ENCODE measurements around the gene DEPDC5.

Gene DEPDC5

DNA sequence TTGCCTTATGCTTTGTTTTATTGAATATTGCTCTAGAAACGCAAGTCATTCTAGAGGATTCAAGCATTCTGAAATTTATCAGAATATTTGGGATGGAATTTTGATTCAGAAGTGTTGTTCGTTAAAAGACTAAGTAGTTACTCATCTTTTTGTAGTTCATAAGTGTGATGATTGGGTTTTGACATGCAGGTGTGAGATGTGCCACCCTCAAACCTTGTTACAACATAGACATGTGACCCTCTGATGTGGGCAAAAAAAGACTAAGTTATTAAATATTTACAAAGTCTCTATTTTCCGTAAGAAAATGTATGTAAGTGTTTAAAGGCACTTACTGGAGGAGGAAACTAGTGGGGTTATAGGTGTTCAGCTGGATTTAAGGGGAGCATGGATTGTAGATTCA lies 199.4 kb downstream of the DEPDC5 start:
- no peak for DNase-seq

DNA sequence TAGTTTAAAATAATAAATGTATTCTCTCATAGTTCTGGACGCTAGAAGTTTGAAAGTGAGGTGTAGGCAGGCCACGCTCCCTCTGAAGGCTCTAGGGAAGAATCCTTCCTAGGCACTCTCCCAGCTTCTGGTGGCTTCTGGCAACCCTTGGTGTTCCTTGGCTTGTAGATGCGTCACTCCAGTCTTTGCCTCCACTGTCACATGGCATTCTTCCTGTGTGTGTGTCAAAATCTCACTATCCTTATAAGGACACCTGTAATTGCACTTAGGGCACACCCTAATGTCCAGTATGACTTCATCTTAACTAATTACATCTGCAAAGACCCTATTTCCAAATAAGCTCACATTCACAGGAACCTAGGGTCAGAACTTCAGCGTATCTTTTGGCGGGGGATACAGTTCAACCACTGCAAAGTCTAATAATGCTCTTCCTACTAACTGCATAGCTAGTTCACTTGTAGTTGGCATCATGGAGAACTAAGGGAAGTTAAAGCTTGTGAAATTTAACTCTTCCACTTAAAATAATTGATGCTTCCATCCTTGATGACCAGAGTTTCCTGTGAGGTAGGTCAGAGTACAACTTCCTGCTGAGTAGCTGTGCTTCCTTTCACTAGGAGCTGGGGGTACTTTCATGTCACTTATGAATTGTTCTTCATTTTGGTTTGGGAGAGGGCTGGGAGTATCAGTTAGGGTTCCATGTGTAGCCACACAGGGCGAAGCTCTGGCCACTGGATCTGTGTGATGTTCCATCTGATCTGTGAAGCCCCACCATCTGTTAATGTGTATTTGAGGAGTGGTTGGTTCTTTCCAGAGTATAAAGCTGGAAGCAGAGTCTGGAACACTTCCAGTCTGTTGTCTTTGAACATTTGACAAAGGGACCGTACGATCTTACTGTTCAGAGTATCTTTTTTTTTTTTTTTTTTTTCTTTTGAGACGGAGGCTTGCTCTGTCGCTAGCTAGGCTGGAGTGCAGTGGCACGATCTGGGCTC lies 201.0 kb downstream of the DEPDC5 start:
- DNase-seq, result no peak

DNA sequence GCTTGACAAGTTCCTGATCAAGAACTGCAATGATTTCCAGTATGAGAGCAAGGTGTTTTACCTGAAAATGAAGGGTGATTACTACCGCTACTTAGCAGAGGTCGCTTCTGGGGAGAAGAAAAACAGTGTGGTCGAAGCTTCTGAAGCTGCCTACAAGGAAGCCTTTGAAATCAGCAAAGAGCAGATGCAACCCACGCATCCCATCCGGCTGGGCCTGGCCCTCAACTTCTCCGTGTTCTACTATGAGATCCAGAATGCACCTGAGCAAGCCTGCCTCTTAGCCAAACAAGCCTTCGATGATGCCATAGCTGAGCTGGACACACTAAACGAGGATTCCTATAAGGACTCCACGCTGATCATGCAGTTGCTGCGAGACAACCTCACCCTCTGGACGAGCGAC lies 202.5 kb downstream of the DEPDC5 start:
- DNase-seq, result no peak

Data from SHP77 (cell line).